ENCODE results near the gene FXYD6. TPM values are rescaled to one million over a fixed set of nuclear protein-coding genes. Genes with fewer than 3 reads are reported as not detected.
A peak's percentile ranks its signal among the peaks of the same experiment; 100 is the strongest.

The FXYD6 gene
- total RNA-seq, 1 donor from 2014 or later, result 95.6 TPM

- H3K4me1 Mint-ChIP-seq, result peaks cover 5% of the 10 kb centered on the region
- DNase-seq (ENCODE audit: low spot score), result no peak
Measured at GRCh38 chr11:117849781-117850414, 26.6 kb downstream of the FXYD6 start.

GRCh38 chr11:117843666-117844484 is 32.6 kb downstream of the FXYD6 start:
- no peak overlapping the region for H2AFZ ChIP-seq (replicated peaks)
- no peaks in the 10 kb centered on the region for H3K36me3 ChIP-seq

More at GRCh38 chr11:117849781-117850414, 26.6 kb downstream of the FXYD6 start:
- no peaks in the 10 kb centered on the region for H3K27me3 ChIP-seq
- peaks cover 10% of the 10 kb centered on the region for H4K20me1 ChIP-seq (ENCODE audit: low read depth)
- peaks cover 15% of the 10 kb centered on the region for H3K9me3 Mint-ChIP-seq
- H3K4me3 ChIP-seq, result no peak overlapping the region
- H3K27ac ChIP-seq, result no peak overlapping the region
- no peaks in the 10 kb centered on the region for H3F3A ChIP-seq (ENCODE audit: low read depth)
- H3K27me3 Mint-ChIP-seq (ENCODE audit: insufficient read depth, low read depth), result no peaks in the 10 kb centered on the region
- H3K79me2 ChIP-seq (ENCODE audit: low read depth), result peaks cover 8% of the 10 kb centered on the region
- TF ChIP-seq EZH2phosphoT487 (IDR thresholded peaks at IDR 0.05) (no peak), EZH2 (IDR thresholded peaks at IDR 0.05) (no peak)
- TF ChIP-seq, protein P1, sequence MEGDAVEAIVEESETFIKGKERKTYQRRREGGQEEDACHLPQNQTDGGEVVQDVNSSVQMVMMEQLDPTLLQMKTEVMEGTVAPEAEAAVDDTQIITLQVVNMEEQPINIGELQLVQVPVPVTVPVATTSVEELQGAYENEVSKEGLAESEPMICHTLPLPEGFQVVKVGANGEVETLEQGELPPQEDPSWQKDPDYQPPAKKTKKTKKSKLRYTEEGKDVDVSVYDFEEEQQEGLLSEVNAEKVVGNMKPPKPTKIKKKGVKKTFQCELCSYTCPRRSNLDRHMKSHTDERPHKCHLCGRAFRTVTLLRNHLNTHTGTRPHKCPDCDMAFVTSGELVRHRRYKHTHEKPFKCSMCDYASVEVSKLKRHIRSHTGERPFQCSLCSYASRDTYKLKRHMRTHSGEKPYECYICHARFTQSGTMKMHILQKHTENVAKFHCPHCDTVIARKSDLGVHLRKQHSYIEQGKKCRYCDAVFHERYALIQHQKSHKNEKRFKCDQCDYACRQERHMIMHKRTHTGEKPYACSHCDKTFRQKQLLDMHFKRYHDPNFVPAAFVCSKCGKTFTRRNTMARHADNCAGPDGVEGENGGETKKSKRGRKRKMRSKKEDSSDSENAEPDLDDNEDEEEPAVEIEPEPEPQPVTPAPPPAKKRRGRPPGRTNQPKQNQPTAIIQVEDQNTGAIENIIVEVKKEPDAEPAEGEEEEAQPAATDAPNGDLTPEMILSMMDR (IDR thresholded peaks at IDR 0.05), result no peak
- no peak overlapping the region for H3K27ac Mint-ChIP-seq
- H3K4me1 ChIP-seq, result peaks cover 7% of the 10 kb centered on the region
- no peak overlapping the region for H2AFZ ChIP-seq (replicated peaks)
- H3K9me3 ChIP-seq (ENCODE audit: low read depth), result no peaks in the 10 kb centered on the region
- no peaks in the 10 kb centered on the region for H3K36me3 ChIP-seq
- no peak overlapping the region for H3K9ac ChIP-seq
- H3K4me3 Mint-ChIP-seq, result no peak overlapping the region
- peaks cover 23% of the 10 kb centered on the region for H3K36me3 Mint-ChIP-seq
- H3K4me2 ChIP-seq, result no peak overlapping the region

DNA sequence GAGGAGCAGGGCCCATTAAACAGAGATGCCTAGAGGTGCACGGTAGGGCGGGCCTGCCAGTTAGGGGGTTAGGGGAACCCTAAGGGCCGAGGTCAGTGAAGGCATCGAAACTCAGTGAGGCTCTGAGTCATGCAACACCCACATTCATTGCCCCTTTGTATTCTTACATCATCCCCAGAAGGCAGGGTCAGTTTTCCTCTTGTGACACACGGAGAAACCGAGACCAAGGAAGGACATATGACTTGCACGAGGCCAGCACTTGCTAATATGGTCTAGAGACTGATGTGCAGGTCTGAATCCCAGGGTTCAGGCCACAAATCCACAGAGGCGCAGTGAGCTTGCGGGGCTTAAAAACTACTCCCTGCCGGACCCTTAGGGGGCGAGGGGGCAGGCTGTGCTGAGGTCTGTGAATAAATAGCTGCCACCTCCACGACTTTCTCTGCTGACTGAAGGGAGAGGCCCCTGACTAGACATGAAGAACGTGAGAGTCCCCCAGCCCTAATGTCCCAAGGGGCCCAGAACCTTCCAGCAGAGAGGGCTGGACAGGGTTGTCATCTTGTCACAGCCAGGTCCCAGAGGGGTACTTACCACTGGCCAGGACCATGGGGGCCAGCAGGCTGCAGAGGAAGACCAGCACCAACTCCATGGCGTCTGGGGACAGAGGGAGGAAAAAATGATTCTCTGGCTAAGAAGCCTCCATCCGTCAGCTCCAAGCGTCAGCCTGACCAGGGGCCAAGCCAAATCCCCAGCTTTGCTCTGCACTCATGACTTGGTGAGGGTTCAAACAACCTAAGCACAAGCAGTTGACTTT is 34.1 kb downstream of the FXYD6 start:
- Mint-ChIP-seq H3K4me3 (no peak overlapping the region), H3K4me1 (peaks cover 4% of the 10 kb centered on the region), H3K36me3 (peaks cover 8% of the 10 kb centered on the region), H3K27me3 (ENCODE audit: insufficient read depth, low read depth) (no peaks in the 10 kb centered on the region), H3K27ac (no peak overlapping the region), H3K9me3 (no peaks in the 10 kb centered on the region)
- Histone ChIP-seq H3K27ac (no peak overlapping the region), H2AFZ (replicated peaks) (no peak overlapping the region), H3K27me3 (no peaks in the 10 kb centered on the region), H3K9ac (no peak overlapping the region), H3K4me3 (no peak overlapping the region), H4K20me1 (ENCODE audit: low read depth) (peaks cover 33% of the 10 kb centered on the region), H3K36me3 (no peaks in the 10 kb centered on the region), H3F3A (ENCODE audit: low read depth) (no peaks in the 10 kb centered on the region), H3K79me2 (ENCODE audit: low read depth) (no peaks in the 10 kb centered on the region), H3K4me2 (no peak overlapping the region), H3K4me1 (no peaks in the 10 kb centered on the region), H3K9me3 (ENCODE audit: low read depth) (no peaks in the 10 kb centered on the region)
- TF ChIP-seq, protein P1 (IDR thresholded peaks at IDR 0.05), result no peak
- TF ChIP-seq EZH2phosphoT487 (IDR thresholded peaks at IDR 0.05) (no peak), EZH2 (IDR thresholded peaks at IDR 0.05) (no peak)
- DNase-seq (ENCODE audit: low spot score), result no peak

More at GRCh38 chr11:117843666-117844484, 32.6 kb downstream of the FXYD6 start:
- Histone ChIP-seq H3K4me2 (no peak overlapping the region), H3K27ac (no peak overlapping the region), H3K4me1 (no peaks in the 10 kb centered on the region), H3K9ac (no peak overlapping the region), H3K79me2 (ENCODE audit: low read depth) (no peaks in the 10 kb centered on the region), H3K27me3 (no peaks in the 10 kb centered on the region), H3K4me3 (no peak overlapping the region), H3K9me3 (ENCODE audit: low read depth) (no peaks in the 10 kb centered on the region), H3F3A (ENCODE audit: low read depth) (no peaks in the 10 kb centered on the region), H4K20me1 (ENCODE audit: low read depth) (peaks cover 29% of the 10 kb centered on the region)
- peak; percentile 75 for DNase-seq (ENCODE audit: low spot score)
- H3K36me3 Mint-ChIP-seq, result no peaks in the 10 kb centered on the region
- no peak overlapping the region for H3K27ac Mint-ChIP-seq
- H3K4me3 Mint-ChIP-seq, result no peak overlapping the region
- no peaks in the 10 kb centered on the region for H3K27me3 Mint-ChIP-seq (ENCODE audit: insufficient read depth, low read depth)
- H3K4me1 Mint-ChIP-seq, result no peaks in the 10 kb centered on the region
- TF ChIP-seq EZH2phosphoT487 (IDR thresholded peaks at IDR 0.05), result no peak
- TF ChIP-seq, protein P1 (IDR thresholded peaks at IDR 0.05), result peak; percentile 93
- no peaks in the 10 kb centered on the region for H3K9me3 Mint-ChIP-seq

Measured in neural progenitor cell (in vitro differentiated cells).